GM19372 (cell line): ENCODE data around the gene NRTN.
A peak's percentile ranks its signal among the peaks of the same experiment; 100 is the strongest.

Source experiments
- ATAC-seq: cut with Tn5 transposase; IDR thresholded peaks from one replicate; pipeline ENCODE4 v1.9.1; 2021; ENCODE audit warnings: mild to moderate bottlenecking, low read depth, moderate library complexity; ENCODE audit not compliant: unreplicated experiment

The NRTN gene

GRCh38 chr19:5789886-5790558, 14.8 kb upstream of the NRTN start:
- ATAC-seq, result no peak

- peak; percentile 82 for ATAC-seq
These were observed 14.0 kb upstream of the NRTN start, which contains the start of gene DUS3L for GRCh38 chr19:5790559-5791520. DUS3L (minus strand) TSS chr19:5791163; CDS start chr19:5791141, 22 bp downstream.

GRCh38 chr19:5792224-5792623, 12.6 kb upstream of the NRTN start:
- ATAC-seq, result no peak

GRCh38 chr19:5793188-5793587, 11.7 kb upstream of the NRTN start:
- no peak for ATAC-seq

- ATAC-seq, result no peak
These were observed 9.4 kb upstream of the NRTN start for GRCh38 chr19:5795382-5795919.

GRCh38 chr19:5798244-5798643, 6.6 kb upstream of the NRTN start:
- ATAC-seq, result no peak

GRCh38 chr19:5799247-5800241, 5.3 kb upstream of the NRTN start:
- ATAC-seq, result no peak

- no peak for ATAC-seq
These were observed 4.3 kb upstream of the NRTN start for GRCh38 chr19:5800361-5801270.

GRCh38 chr19:5801796-5802619, 2.9 kb upstream of the NRTN start:
- no peak for ATAC-seq

- no peak for ATAC-seq
These were observed 1.5 kb upstream of the NRTN start for GRCh38 chr19:5803441-5803751.

- ATAC-seq, result peak; percentile 67
These were observed 933 bp upstream of the NRTN start for GRCh38 chr19:5803752-5804515.

GRCh38 chr19:5805462-5806132, 730 bp downstream of the NRTN start:
- no peak for ATAC-seq

GRCh38 chr19:5806133-5806489, 1.2 kb downstream of the NRTN start:
- no peak for ATAC-seq

- no peak for ATAC-seq
These were observed 2.0 kb downstream of the NRTN start for GRCh38 chr19:5806905-5807304.

GRCh38 chr19:5808120-5808816, 3.4 kb downstream of the NRTN start:
- no peak for ATAC-seq

GRCh38 chr19:5809053-5809452, 4.2 kb downstream of the NRTN start:
- ATAC-seq, result no peak

- ATAC-seq, result no peak
These were observed 4.6 kb downstream of the NRTN start for GRCh38 chr19:5809469-5809868.
